ENCODE results near the gene PDCD6IP. TPM values are rescaled to one million over a fixed set of nuclear protein-coding genes. Genes with fewer than 3 reads are reported as not detected.
A peak's percentile ranks its signal among the peaks of the same experiment; 100 is the strongest.

Gene PDCD6IP
- polyA plus RNA-seq, 3 donors = 88.8 to 100 (median 90.2) TPM

GRCh38 chr3:33887478-33887877, 89.0 kb downstream of the PDCD6IP start:
- Mint-ChIP-seq H3K27ac (no peak overlapping the region), H3K36me3 (no peaks in the 10 kb centered on the region), H3K27me3 (ENCODE audit: low read depth in 3 of 3) (no peaks in the 10 kb centered on the region), H3K9me3 (no peaks in the 10 kb centered on the region), H3K4me1 (peaks cover 9% of the 10 kb centered on the region), H3K4me3 (no peak overlapping the region)
- TF ChIP-seq CTCF (IDR thresholded peaks at IDR 0.05) = no peak
- Histone ChIP-seq H3K27ac (ENCODE audit: low read depth in 1 of 2, low read length in 2 of 2) (no peak overlapping the region), H3K4me3 (replicated peaks in 1 of 3; ENCODE audit: low read depth in 2 of 3, low read length in 3 of 3) (no peak overlapping the region), H3K36me3 (replicated peaks in 1 of 2; ENCODE audit: control insufficient read depth in 1 of 2, insufficient read depth in 2 of 2, low read length in 2 of 2) (no peaks in the 10 kb centered on the region), H3K4me2 (replicated peaks; ENCODE audit: extremely low read depth, low read length, poor library complexity, severe bottlenecking) (no peak overlapping the region), H3K27me3 (ENCODE audit: control insufficient read depth in 2 of 2, insufficient read depth in 2 of 2, low read length in 2 of 2) (no peaks in the 10 kb centered on the region), H4K20me1 (ENCODE audit: insufficient read depth, low read length) (no peaks in the 10 kb centered on the region), H3K9ac (ENCODE audit: insufficient read depth, low read length, poor library complexity, severe bottlenecking) (no peak overlapping the region), H3K4me1 (ENCODE audit: control insufficient read depth in 1 of 2, insufficient read depth in 2 of 2, low read length in 2 of 2) (no peaks in the 10 kb centered on the region), H3K9me3 (replicated peaks in 1 of 2; ENCODE audit: control insufficient read depth in 1 of 2, insufficient read depth in 1 of 2, low read length in 2 of 2) (no peaks in the 10 kb centered on the region), H2AFZ (ENCODE audit: insufficient read depth, low read depth, low read length, poor library complexity, severe bottlenecking) (no peak overlapping the region), H3K79me2 (ENCODE audit: insufficient read depth, low read length) (no peaks in the 10 kb centered on the region)
- no peak for DNase-seq
- WGBS (ENCODE audit: insufficient coverage) = 100% methylated on average over 1 of the region's 1 CpG
- intact Hi-C loops (cut with micrococcal nuclease) = loop anchor here in 1 of 2 donors (10.0 kb wide), 1 partner anchor 797 kb away; no protein-coding TSS in a partner anchor

GRCh38 chr3:33889394-33890039, 91.1 kb downstream of the PDCD6IP start:
- Mint-ChIP-seq H3K4me3 (no peak overlapping the region), H3K9me3 (no peaks in the 10 kb centered on the region)
- intact Hi-C loops (cut with micrococcal nuclease) = loop anchor here in 1 of 2 donors (10.0 kb wide), 1 partner anchor 795 kb away; no protein-coding TSS in a partner anchor

More at GRCh38 chr3:33889394-33890039, 91.1 kb downstream of the PDCD6IP start:
- Mint-ChIP-seq H3K36me3 (no peaks in the 10 kb centered on the region), H3K27ac (peak overlapping the region in 3 of 7 donors; percentile 15 to 38 (median 28)), H3K27me3 (ENCODE audit: low read depth in 3 of 3) (peaks cover 0 to 2% (median 0%) of the 10 kb centered on the region in 3 donors), H3K4me1 (peaks cover 6% of the 10 kb centered on the region)
- Histone ChIP-seq H3K9ac (ENCODE audit: insufficient read depth, low read length, poor library complexity, severe bottlenecking) (no peak overlapping the region), H3K4me2 (replicated peaks; ENCODE audit: extremely low read depth, low read length, poor library complexity, severe bottlenecking) (no peak overlapping the region), H3K9me3 (replicated peaks in 1 of 2; ENCODE audit: control insufficient read depth in 1 of 2, insufficient read depth in 1 of 2, low read length in 2 of 2) (no peaks in the 10 kb centered on the region), H3K79me2 (ENCODE audit: insufficient read depth, low read length) (no peaks in the 10 kb centered on the region), H3K4me3 (replicated peaks in 1 of 3; ENCODE audit: low read depth in 2 of 3, low read length in 3 of 3) (no peak overlapping the region), H4K20me1 (ENCODE audit: insufficient read depth, low read length) (no peaks in the 10 kb centered on the region), H2AFZ (ENCODE audit: insufficient read depth, low read depth, low read length, poor library complexity, severe bottlenecking) (peak overlapping the region; percentile 15), H3K27me3 (ENCODE audit: control insufficient read depth in 2 of 2, insufficient read depth in 2 of 2, low read length in 2 of 2) (no peaks in the 10 kb centered on the region), H3K36me3 (replicated peaks in 1 of 2; ENCODE audit: control insufficient read depth in 1 of 2, insufficient read depth in 2 of 2, low read length in 2 of 2) (no peaks in the 10 kb centered on the region), H3K4me1 (ENCODE audit: control insufficient read depth in 1 of 2, insufficient read depth in 2 of 2, low read length in 2 of 2) (no peaks in the 10 kb centered on the region), H3K27ac (ENCODE audit: low read depth in 1 of 2, low read length in 2 of 2) (no peak overlapping the region)
- no peak for DNase-seq
- no peak for TF ChIP-seq CTCF (IDR thresholded peaks at IDR 0.05)
- WGBS (ENCODE audit: insufficient coverage) = 80% methylated on average over 1 of the region's 3 CpGs

Data from CD14-positive monocyte (primary cell).